Lung (tissue), 12 donors: ENCODE measurements around the gene AVP. TPM values are rescaled to one million over a fixed set of nuclear protein-coding genes. Genes with fewer than 3 reads are reported as not detected.

ENCODE experiments used
- ATAC-seq: fragments of 200-7000 bp; cut with Tn5 transposase; one replicate; pipeline ENCODE4 v1.9.1; 2020; ENCODE audit warnings: moderate number of reproducible peaks; ENCODE audit not compliant: insufficient read depth, low FRiP score
- DNase-seq, 3 donors: peaks; one replicate each; pipeline ENCODE4 v3.0.0-alpha.2; 2013 to 2017
- H3K27ac ChIP-seq, 2 donors: one replicate each; pipeline ENCODE4 v1.5.1; 2013; ENCODE audit warnings: mild to moderate bottlenecking in 2 of 2, moderate library complexity in 2 of 2, control low read depth in 1 of 2, inconsistent platforms in 1 of 2, low read depth in 1 of 2, low read length in 1 of 2
- H3K27me3 ChIP-seq, 3 donors: one replicate each; pipeline ENCODE4 v1.5.1; 2013; ENCODE audit warnings: low read length in 2 of 3; ENCODE audit not compliant: control insufficient read depth in 3 of 3, insufficient read depth in 3 of 3
- H3K36me3 ChIP-seq, 4 donors: one replicate each; pipeline ENCODE4 v1.5.1; 2013; ENCODE audit warnings: low read length in 4 of 4, mild to moderate bottlenecking in 1 of 4, moderate library complexity in 1 of 4; ENCODE audit not compliant: control insufficient read depth in 4 of 4, insufficient read depth in 4 of 4
- H3K4me1 ChIP-seq, 5 donors: one replicate each; pipeline ENCODE4 v1.5.1; 2013; ENCODE audit warnings: low read length in 5 of 5, mild to moderate bottlenecking in 2 of 5, moderate library complexity in 1 of 5; ENCODE audit not compliant: control insufficient read depth in 5 of 5, insufficient read depth in 5 of 5
- H3K4me3 ChIP-seq: one replicate; pipeline ENCODE4 v1.5.1; 2013; ENCODE audit warnings: mild to moderate bottlenecking, control low read depth, moderate library complexity
- H3K9ac ChIP-seq, 2 donors: one replicate each; pipeline ENCODE4 v1.5.1; 2013; ENCODE audit warnings: low read length in 2 of 2, control low read depth in 1 of 2; ENCODE audit not compliant: insufficient read depth in 1 of 2
- H3K9me3 ChIP-seq, 4 donors: one replicate each; pipeline ENCODE4 v1.5.1; 2013; ENCODE audit warnings: low read length in 3 of 4, mild to moderate bottlenecking in 1 of 4, moderate library complexity in 1 of 4; ENCODE audit not compliant: control insufficient read depth in 4 of 4, insufficient read depth in 3 of 4
- CTCF ChIP-seq: IDR thresholded peaks from 2 replicates; pipeline ENCODE4 v1.5.1; 2012; ENCODE audit warnings: mild to moderate bottlenecking; ENCODE audit errors: control extremely low read depth, extremely low read depth
- WGBS, 2 donors: extraction: QIAGEN DNeasy Blood & Tissue Kit; methylation state at CpG; one replicate each; pipeline ENCODE4 v1.1.7; 2013; 5-methylcytosine and 5-hydroxymethylcytosine counted together
- polyA plus RNA-seq, 2 donors: library from polyadenylated mRNA; stranded (reverse); fragments of 200-250 nt; gene quantifications; one replicate each; pipeline ENCODE4 v1.2.1, GENCODE V29; 2013
- total RNA-seq, 2 donors: library from RNA; depleted of rRNA in 1 of 2; stranded (reverse); fragments of >200 nt in 1 of 2; gene quantifications; one replicate each; pipeline ENCODE4 v1.2.1, GENCODE V29; 2014 to 2021
- donor health status: control.
- donor health status: control.
- donor health status: Bipolar disorder and iron deficiency.
- donor health status: healthy.
- donor health status: DM: yes; HTN: yes; CAD: no.

The AVP gene
- total and polyA plus RNA-seq, 4 donors: not detected

- Histone ChIP-seq H3K27ac (no peak overlapping the region), H3K4me3 (no peak overlapping the region), H3K4me1 (no peaks in the 10 kb centered on the region), H3K9ac (no peak overlapping the region), H3K27me3 (no peaks in the 10 kb centered on the region), H3K36me3 (peaks cover 0 to 4% (median 0%) of the 10 kb centered on the region in 4 donors), H3K9me3 (no peaks in the 10 kb centered on the region)
- WGBS, 2 donors: 53 to 69% methylated on average over 21 of the region's 21 CpGs
- DNase-seq: no peak
- no peak for ATAC-seq
- TF ChIP-seq CTCF: no peak
Observed at GRCh38 chr20:3101737-3102574, 17.4 kb upstream of the AVP start.

- DNase-seq (no peak), ATAC-seq (no peak)
- Histone ChIP-seq H3K9ac (no peak overlapping the region), H3K27me3 (no peaks in the 10 kb centered on the region), H3K4me3 (no peak overlapping the region), H3K36me3 (peaks cover 0 to 1% (median 0%) of the 10 kb centered on the region in 4 donors), H3K4me1 (no peaks in the 10 kb centered on the region), H3K9me3 (no peaks in the 10 kb centered on the region), H3K27ac (no peak overlapping the region)
- 91 to 93% methylated on average over 6 of the region's 6 CpGs for WGBS, 2 donors
- TF ChIP-seq CTCF: no peak
Observed at GRCh38 chr20:3101251-3101650, 16.7 kb upstream of the AVP start.

GRCh38 chr20:3100480-3100879 is 16.0 kb upstream of the AVP start:
- H3K4me3 ChIP-seq: no peak overlapping the region
- DNase-seq (no peak), ATAC-seq (no peak)
- no peaks in the 10 kb centered on the region for H3K27me3 ChIP-seq
- H3K36me3 ChIP-seq: no peaks in the 10 kb centered on the region
- no peak overlapping the region for H3K27ac ChIP-seq
- no peak for TF ChIP-seq CTCF
- 90 to 98% methylated on average over 7 of the region's 7 CpGs for WGBS, 2 donors
- no peak overlapping the region for H3K9ac ChIP-seq
- H3K4me1 ChIP-seq: no peaks in the 10 kb centered on the region
- no peaks in the 10 kb centered on the region for H3K9me3 ChIP-seq
